HepG2 (cell line): ENCODE results near the gene PRPF4. TPM values are rescaled to one million over a fixed set of nuclear protein-coding genes. Genes with fewer than 3 reads are reported as not detected.

Experiments used
- BHLHE40 ChIP-seq: IDR thresholded peaks from 2 replicates; pipeline ENCODE4 v1.6.1; 2011; ENCODE audit warnings: low read length, improper control_type of control experiment
- BRD4 ChIP-seq: sonication (generic); formaldehyde crosslinking; IDR thresholded peaks from 2 replicates; pipeline ENCODE4 v1.4.0; 2020; ENCODE audit warnings: missing genetic modification reagents
- CC2D1A ChIP-seq: sonication (generic); formaldehyde crosslinking; IDR thresholded peaks from 2 replicates; pipeline ENCODE4 v1.8.1; 2023; ENCODE audit warnings: mild to moderate bottlenecking, missing genetic modification reagents
- EHMT2 ChIP-seq: fragments of 200-600 bp; sonication (generic); IDR thresholded peaks from 2 replicates; pipeline ENCODE4 v1.7.0; 2017; ENCODE audit warnings: antibody characterized with exemption, low read depth, low read length, borderline replicate concordance
- FOSL2 ChIP-seq: sonication (generic); formaldehyde crosslinking; IDR thresholded peaks from 2 replicates; pipeline ENCODE4 v1.4.0; 2020; ENCODE audit warnings: missing genetic modification reagents
- HHEX ChIP-seq: IDR thresholded peaks from 2 replicates; pipeline ENCODE4 v1.6.1; 2016; ENCODE audit warnings: control low read depth
- HOXA5 ChIP-seq: sonication (generic); formaldehyde crosslinking; IDR thresholded peaks from 2 replicates; pipeline ENCODE4 v1.4.0; 2020; ENCODE audit warnings: missing genetic modification reagents
- IKZF1 ChIP-seq: fragments of 450-650 bp; IDR thresholded peaks from 2 replicates; pipeline ENCODE4 v1.7.1; 2016
- JUND ChIP-seq: sonication (generic); formaldehyde crosslinking; IDR thresholded peaks from 2 replicates; pipeline ENCODE4 v1.8.0; 2022; ENCODE audit warnings: mild to moderate bottlenecking, missing genetic modification reagents
- MXD4 ChIP-seq: IDR thresholded peaks from 2 replicates; pipeline ENCODE4 v1.6.1; 2016; ENCODE audit warnings: mild to moderate bottlenecking, missing biosample characterization, missing genetic modification reagents
- XRCC5 ChIP-seq: fragments of 200-400 bp; formaldehyde crosslinking; optimal IDR thresholded peaks from 2 replicates; pipeline ENCODE3; 2017; ENCODE audit warnings: mild to moderate bottlenecking, low read length
- ZMAT3 ChIP-seq: sonication (generic); formaldehyde crosslinking; conservative IDR thresholded peaks from 2 replicates; pipeline ENCODE4 v1.7.0; 2021; ENCODE audit warnings: missing genetic modification reagents
- ZNF83 ChIP-seq: sonication (generic); formaldehyde crosslinking; IDR thresholded peaks from 2 replicates; pipeline ENCODE4 v1.4.0; 2020; ENCODE audit warnings: missing genetic modification reagents, mild to moderate bottlenecking, borderline replicate concordance
- polyA plus RNA-seq, 8 experiments: library from polyadenylated mRNA; depleted of rRNA in 3 of 8; stranded (reverse) in 7 of 8; unstranded in 1 of 8; fragments of >200 nt; fragmentation: Illumina TruSeq in 4 of 8; extraction: Trizol in 4 of 8; gene quantifications; 2 replicates each; pipeline versions ENCODE4 v1.2.1 to v1.2.3, GENCODE V29; 2011 to 2016; ENCODE audit warnings: low read depth in 4 of 8, missing spikeins in 1 of 8, mixed read lengths in 1 of 8; ENCODE audit not compliant: insufficient read depth in 1 of 8
- total RNA-seq, 5 experiments: library from RNA; depleted of rRNA; stranded (reverse); fragments of >200 nt; fragmentation: Illumina TruSeq; extraction: Trizol; gene quantifications; 2 replicates each; pipeline ENCODE4 v1.2.3, GENCODE V29; 2016; ENCODE audit warnings: low read depth in 1 of 5
- TF ChIP-seq, protein P1 (sequence below): sonication (generic); formaldehyde crosslinking; IDR thresholded peaks from 2 replicates; pipeline ENCODE4 v1.8.0; 2022; ENCODE audit warnings: mild to moderate bottlenecking, missing genetic modification reagents; ENCODE audit not compliant: insufficient replicate concordance
- TF ChIP-seq, protein P2 (sequence below): IDR thresholded peaks from 2 replicates; pipeline ENCODE4 v1.6.1; 2016
- TF ChIP-seq, protein P3 (sequence below), 2 experiments: fragments of 450-650 bp in 1 of 2; sonication (generic) in 1 of 2; formaldehyde crosslinking in 1 of 2; IDR thresholded peaks; 2 replicates each; pipeline versions ENCODE4 v1.6.1 to v1.8.0; 2016 to 2022; ENCODE audit warnings: antibody characterized with exemption in 1 of 2, mild to moderate bottlenecking in 1 of 2, missing genetic modification reagents in 1 of 2
- TF ChIP-seq, protein P4 (sequence below): sonication (generic); formaldehyde crosslinking; IDR thresholded peaks from 2 replicates; pipeline ENCODE4 v1.9.0; 2021; ENCODE audit warnings: missing genetic modification reagents, borderline replicate concordance
- TF ChIP-seq, protein P5 (sequence below): sonication (generic); formaldehyde crosslinking; IDR thresholded peaks from 2 replicates; pipeline ENCODE4 v1.5.0; 2020; ENCODE audit warnings: mild to moderate bottlenecking, low read depth, missing genetic modification reagents, borderline replicate concordance

The PRPF4 gene
- total and polyA plus RNA-seq, 2 of the 13 experiments (the other 11 are each of a cell fraction or from before 2014, with no cell fraction given): 10.3 to 49.0 TPM

DNA sequence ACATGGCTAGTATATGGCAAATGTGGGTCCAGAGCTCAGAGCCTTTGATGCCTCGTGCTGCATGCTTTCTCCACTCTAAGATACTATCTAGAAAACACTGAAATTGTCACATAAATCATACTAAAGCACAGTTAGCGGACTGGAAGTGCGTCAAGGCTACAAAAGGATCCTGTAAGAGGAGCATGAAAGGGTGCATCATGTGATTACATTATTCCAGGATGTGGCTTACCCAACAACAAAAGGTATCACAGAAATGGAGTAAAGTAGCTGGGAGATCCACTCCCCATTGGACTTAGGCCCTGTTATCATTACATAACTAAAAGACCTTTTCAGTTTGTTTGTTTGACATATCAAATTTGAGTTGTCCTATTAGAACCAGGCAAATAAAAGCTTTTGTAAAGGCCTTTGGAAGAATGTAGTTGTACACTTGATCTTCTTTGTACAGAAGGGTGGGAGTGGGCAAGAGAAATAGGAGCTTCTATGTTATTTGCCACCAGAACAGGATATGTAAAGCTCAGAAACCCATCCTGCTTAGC is 47.3 kb upstream of the PRPF4 start (continued):
- TF ChIP-seq FOSL2 (CRISPR knock-in tag) (0 out of 2 replicates have a peak, but pooled peaks have one; percentile 7), HHEX (no peak), ZMAT3 (no peak), EHMT2 (peak; percentile 56; the same call in 1 of the 2 replicates), BHLHE40 (0 out of 2 replicates have a peak, but pooled peaks have one; percentile 10), MXD4 (0 out of 2 replicates have a peak, but pooled peaks have one; percentile 30), HOXA5 (no peak), ZNF83 (CRISPR knock-in tag) (no peak), IKZF1 (no peak), CC2D1A (CRISPR knock-in tag) (no peak), BRD4 (CRISPR knock-in tag) (no peak), JUND (CRISPR knock-in tag) (no peak), XRCC5 (no peak)
- TF ChIP-seq, protein P1, sequence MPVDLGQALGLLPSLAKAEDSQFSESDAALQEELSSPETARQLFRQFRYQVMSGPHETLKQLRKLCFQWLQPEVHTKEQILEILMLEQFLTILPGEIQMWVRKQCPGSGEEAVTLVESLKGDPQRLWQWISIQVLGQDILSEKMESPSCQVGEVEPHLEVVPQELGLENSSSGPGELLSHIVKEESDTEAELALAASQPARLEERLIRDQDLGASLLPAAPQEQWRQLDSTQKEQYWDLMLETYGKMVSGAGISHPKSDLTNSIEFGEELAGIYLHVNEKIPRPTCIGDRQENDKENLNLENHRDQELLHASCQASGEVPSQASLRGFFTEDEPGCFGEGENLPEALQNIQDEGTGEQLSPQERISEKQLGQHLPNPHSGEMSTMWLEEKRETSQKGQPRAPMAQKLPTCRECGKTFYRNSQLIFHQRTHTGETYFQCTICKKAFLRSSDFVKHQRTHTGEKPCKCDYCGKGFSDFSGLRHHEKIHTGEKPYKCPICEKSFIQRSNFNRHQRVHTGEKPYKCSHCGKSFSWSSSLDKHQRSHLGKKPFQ: no peak
- TF ChIP-seq, protein P2, sequence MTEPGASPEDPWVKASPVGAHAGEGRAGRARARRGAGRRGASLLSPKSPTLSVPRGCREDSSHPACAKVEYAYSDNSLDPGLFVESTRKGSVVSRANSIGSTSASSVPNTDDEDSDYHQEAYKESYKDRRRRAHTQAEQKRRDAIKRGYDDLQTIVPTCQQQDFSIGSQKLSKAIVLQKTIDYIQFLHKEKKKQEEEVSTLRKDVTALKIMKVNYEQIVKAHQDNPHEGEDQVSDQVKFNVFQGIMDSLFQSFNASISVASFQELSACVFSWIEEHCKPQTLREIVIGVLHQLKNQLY (CRISPR knock-in tag): 0 out of 2 replicates have a peak, but pooled peaks have one; percentile 30
- TF ChIP-seq, protein P3, sequence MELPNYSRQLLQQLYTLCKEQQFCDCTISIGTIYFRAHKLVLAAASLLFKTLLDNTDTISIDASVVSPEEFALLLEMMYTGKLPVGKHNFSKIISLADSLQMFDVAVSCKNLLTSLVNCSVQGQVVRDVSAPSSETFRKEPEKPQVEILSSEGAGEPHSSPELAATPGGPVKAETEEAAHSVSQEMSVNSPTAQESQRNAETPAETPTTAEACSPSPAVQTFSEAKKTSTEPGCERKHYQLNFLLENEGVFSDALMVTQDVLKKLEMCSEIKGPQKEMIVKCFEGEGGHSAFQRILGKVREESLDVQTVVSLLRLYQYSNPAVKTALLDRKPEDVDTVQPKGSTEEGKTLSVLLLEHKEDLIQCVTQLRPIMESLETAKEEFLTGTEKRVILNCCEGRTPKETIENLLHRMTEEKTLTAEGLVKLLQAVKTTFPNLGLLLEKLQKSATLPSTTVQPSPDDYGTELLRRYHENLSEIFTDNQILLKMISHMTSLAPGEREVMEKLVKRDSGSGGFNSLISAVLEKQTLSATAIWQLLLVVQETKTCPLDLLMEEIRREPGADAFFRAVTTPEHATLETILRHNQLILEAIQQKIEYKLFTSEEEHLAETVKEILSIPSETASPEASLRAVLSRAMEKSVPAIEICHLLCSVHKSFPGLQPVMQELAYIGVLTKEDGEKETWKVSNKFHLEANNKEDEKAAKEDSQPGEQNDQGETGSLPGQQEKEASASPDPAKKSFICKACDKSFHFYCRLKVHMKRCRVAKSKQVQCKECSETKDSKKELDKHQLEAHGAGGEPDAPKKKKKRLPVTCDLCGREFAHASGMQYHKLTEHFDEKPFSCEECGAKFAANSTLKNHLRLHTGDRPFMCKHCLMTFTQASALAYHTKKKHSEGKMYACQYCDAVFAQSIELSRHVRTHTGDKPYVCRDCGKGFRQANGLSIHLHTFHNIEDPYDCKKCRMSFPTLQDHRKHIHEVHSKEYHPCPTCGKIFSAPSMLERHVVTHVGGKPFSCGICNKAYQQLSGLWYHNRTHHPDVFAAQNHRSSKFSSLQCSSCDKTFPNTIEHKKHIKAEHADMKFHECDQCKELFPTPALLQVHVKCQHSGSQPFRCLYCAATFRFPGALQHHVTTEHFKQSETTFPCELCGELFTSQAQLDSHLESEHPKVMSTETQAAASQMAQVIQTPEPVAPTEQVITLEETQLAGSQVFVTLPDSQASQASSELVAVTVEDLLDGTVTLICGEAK (IDR thresholded peaks at IDR 0.05): no peak
- TF ChIP-seq, protein P3 (CRISPR knock-in tag; IDR thresholded peaks at IDR 0.05): no peak
- TF ChIP-seq, protein P4, sequence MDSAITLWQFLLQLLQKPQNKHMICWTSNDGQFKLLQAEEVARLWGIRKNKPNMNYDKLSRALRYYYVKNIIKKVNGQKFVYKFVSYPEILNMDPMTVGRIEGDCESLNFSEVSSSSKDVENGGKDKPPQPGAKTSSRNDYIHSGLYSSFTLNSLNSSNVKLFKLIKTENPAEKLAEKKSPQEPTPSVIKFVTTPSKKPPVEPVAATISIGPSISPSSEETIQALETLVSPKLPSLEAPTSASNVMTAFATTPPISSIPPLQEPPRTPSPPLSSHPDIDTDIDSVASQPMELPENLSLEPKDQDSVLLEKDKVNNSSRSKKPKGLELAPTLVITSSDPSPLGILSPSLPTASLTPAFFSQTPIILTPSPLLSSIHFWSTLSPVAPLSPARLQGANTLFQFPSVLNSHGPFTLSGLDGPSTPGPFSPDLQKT (CRISPR knock-in tag): no peak
- TF ChIP-seq, protein P5, sequence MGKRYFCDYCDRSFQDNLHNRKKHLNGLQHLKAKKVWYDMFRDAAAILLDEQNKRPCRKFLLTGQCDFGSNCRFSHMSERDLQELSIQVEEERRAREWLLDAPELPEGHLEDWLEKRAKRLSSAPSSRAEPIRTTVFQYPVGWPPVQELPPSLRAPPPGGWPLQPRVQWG (CRISPR knock-in tag): no peak
